Fibroblast of the aortic adventitia (primary cell): ENCODE results near the gene VPS33B. TPM values are rescaled to one million over a fixed set of nuclear protein-coding genes. Genes with fewer than 3 reads are reported as not detected.
A peak's percentile ranks its signal among the peaks of the same experiment; 100 is the strongest.

ENCODE experiments used
- DNase-seq: peaks from one replicate; pipeline ENCODE4 v3.0.0-alpha.2; 2010; ENCODE audit warnings: low read depth
- H3K4me3 ChIP-seq: 2 replicates; pipeline ENCODE4 v1.5.1; 2011; ENCODE audit warnings: low read depth, mild to moderate bottlenecking, control low read depth, low read length, moderate library complexity
- CTCF ChIP-seq: IDR thresholded peaks from 2 replicates; pipeline ENCODE4 v1.5.1; 2011; ENCODE audit warnings: mild to moderate bottlenecking, low read length, control low read depth, inconsistent platforms; ENCODE audit not compliant: insufficient read depth
- total RNA-seq: library from RNA; depleted of rRNA; stranded (reverse); fragments of >200 nt; gene quantifications from 2 replicates; pipeline ENCODE4 v1.2.3, GENCODE V29; 2012; ENCODE audit warnings: low replicate concordance

The VPS33B gene
- total RNA-seq, 1 donor: 5.3 TPM

- TF ChIP-seq CTCF: no peak
- no peak for DNase-seq
- no peak overlapping the region for H3K4me3 ChIP-seq
These were observed 39.6 kb upstream of the VPS33B start for GRCh38 chr15:91061997-91062396.

- no peak for TF ChIP-seq CTCF
- no peak overlapping the region for H3K4me3 ChIP-seq
- no peak for DNase-seq
These were observed 38.8 kb upstream of the VPS33B start for GRCh38 chr15:91061230-91061629.

- DNase-seq: peak; percentile 69
- peak; percentile 83 for TF ChIP-seq CTCF
- H3K4me3 ChIP-seq: no peak overlapping the region
These were observed 33.3 kb upstream of the VPS33B start for GRCh38 chr15:91055548-91056331.

GRCh38 chr15:91054816-91055215 lies 32.4 kb upstream of the VPS33B start:
- no peak for TF ChIP-seq CTCF

GRCh38 chr15:91051248-91051647 lies 28.9 kb upstream of the VPS33B start:
- no peak overlapping the region for H3K4me3 ChIP-seq
- no peak for TF ChIP-seq CTCF
- no peak for DNase-seq

More at GRCh38 chr15:91054816-91055215, 32.4 kb upstream of the VPS33B start:
- no peak for DNase-seq
- H3K4me3 ChIP-seq: no peak overlapping the region

GRCh38 chr15:91050128-91050455 lies 27.7 kb upstream of the VPS33B start:
- no peak for TF ChIP-seq CTCF
- no peak for DNase-seq

More at GRCh38 chr15:91050128-91050455, 27.7 kb upstream of the VPS33B start:
- H3K4me3 ChIP-seq: no peak overlapping the region
